Right lobe of liver (tissue), 6 donors: Measurements from ENCODE around the gene DNM1L. TPM values are rescaled to one million over a fixed set of nuclear protein-coding genes. Genes with fewer than 3 reads are reported as not detected.
A peak's percentile ranks its signal among the peaks of the same experiment; 100 is the strongest.

Experiments used
- ATAC-seq, 4 donors: fragments of 200-7000 bp; cut with Tn5 transposase; one replicate each; pipeline ENCODE4 v1.9.1; 2020; ENCODE audit warnings: mild to moderate bottlenecking in 4 of 4, moderate library complexity in 4 of 4
- DNase-seq, 3 donors: peaks; one replicate each; pipeline ENCODE4 v3.0.0-alpha.2; 2020
- H3K27ac ChIP-seq, 3 donors: fragments of 200-600 bp; one replicate each; pipeline ENCODE4 v1.8.0; 2022
- H3K27me3 ChIP-seq, 2 donors: fragments of 200-600 bp; one replicate each; pipeline ENCODE4 v1.8.0; 2022
- H3K36me3 ChIP-seq, 4 donors: fragments of 200-600 bp; sonication (generic) in 1 of 4; one replicate each; pipeline versions ENCODE4 v1.5.1 to v1.8.0; 2017 to 2022; ENCODE audit warnings: control low read depth in 1 of 4
- H3K4me1 ChIP-seq, 4 donors: fragments of 200-600 bp; sonication (generic) in 1 of 4; one replicate each; pipeline versions ENCODE4 v1.5.1 to v1.8.0; 2017 to 2022; ENCODE audit warnings: control low read depth in 1 of 4
- H3K4me3 ChIP-seq, 3 donors: fragments of 200-600 bp; one replicate each; pipeline ENCODE4 v1.8.0; 2022
- H3K9me3 ChIP-seq, 4 donors: fragments of 200-600 bp; sonication (generic) in 1 of 4; one replicate each; pipeline versions ENCODE4 v1.5.1 to v1.8.0; 2017 to 2022; ENCODE audit warnings: control low read depth in 1 of 4
- CTCF ChIP-seq, 4 donors: fragments of 200-600 bp in 3 of 4; fragments of 450-650 bp in 1 of 4; IDR thresholded peaks; one replicate each; pipeline versions ENCODE4 v1.5.1 to v1.8.0; 2016 to 2022; ENCODE audit warnings: antibody characterized with exemption in 4 of 4, mild to moderate bottlenecking in 2 of 4
- POLR2A ChIP-seq: fragments of 450-650 bp; IDR thresholded peaks from one replicate; pipeline ENCODE4 v1.6.1; 2017; ENCODE audit warnings: antibody characterized with exemption, mild to moderate bottlenecking
- WGBS: methylation state at CpG from one replicate; pipeline ENCODE4 v1.1.6; 2018; ENCODE audit warnings: low coverage, low lambda C conversion rate; ENCODE audit not compliant: insufficient coverage; ENCODE audit errors: missing lambda C conversion rate; 5-methylcytosine and 5-hydroxymethylcytosine counted together
- intact Hi-C, 2 donors: fragments of 100-400 bp; cut with DNase I; formaldehyde crosslinking; loops; one replicate each; pipeline versions ENCODE4 v1.11.2 to v1.14.1; 2022
- total RNA-seq, 6 experiments: library from RNA; depleted of rRNA in 2 of 6; stranded (reverse); fragments of >200 nt in 2 of 6; fragmentation: NEBNext Ultra II Directional in 3 of 6; extraction: Animal tissue kit (Norgen Biotek cat#: 25700) in 3 of 6; gene quantifications; one replicate each; pipeline versions ENCODE4 v1.1.0 to v1.2.4, GENCODE V29; 2016 to 2023
- donor health status: DM: no; HTN: yes; CAD: no.
- donor health status: DM: no; HTN: no; CAD: no.
- donor health status: DM: no; HTN: no; CAD: no.
- donor health status: DM: no; HTN: yes; CAD: no.
- donor health status: DM: no; HTN: yes; CAD: no.

Gene DNM1L
- total RNA-seq, 6 experiments from 2014 or later: 10.2 to 26.1 (median 21.1) TPM

- Histone ChIP-seq H3K4me1 (peaks cover 0 to 10% (median 3%) of the 10 kb centered on the region in 4 donors), H3K9me3 (no peaks in the 10 kb centered on the region), H3K27me3 (no peaks in the 10 kb centered on the region), H3K27ac (no peak overlapping the region), H3K4me3 (no peak overlapping the region), H3K36me3 (peaks cover 5 to 52% (median 19%) of the 10 kb centered on the region in 4 donors)
- TF ChIP-seq POLR2A (no peak), CTCF (IDR thresholded peaks at IDR 0.05) (no peak)
- DNase-seq (no peak), ATAC-seq (no peak)
- intact Hi-C loops: no loop called here
- WGBS: 67% methylated on average over 4 of the region's 4 CpGs
Measured at GRCh38 chr12:32753605-32754004, 74.5 kb downstream of the DNM1L start.

- intact Hi-C loops: no loop called here
- Histone ChIP-seq H3K27ac (no peak overlapping the region), H3K4me3 (no peak overlapping the region)
Measured at GRCh38 chr12:32754111-32754510, 75.0 kb downstream of the DNM1L start.

GRCh38 chr12:32755051-32755653 is 76.1 kb downstream of the DNM1L start:
- H3K27ac ChIP-seq: peak overlapping the region; percentile 81 to 83 (median 81)
- H3K9me3 ChIP-seq: no peaks in the 10 kb centered on the region
- TF ChIP-seq POLR2A (no peak), CTCF (IDR thresholded peaks at IDR 0.05) (peak; percentile 56 to 72 (median 63))
- peak overlapping the region; percentile 88 to 100 (median 92) for H3K4me3 ChIP-seq
- peak; percentile 72 to 84 (median 78) for DNase-seq
- no peaks in the 10 kb centered on the region for H3K27me3 ChIP-seq
- H3K36me3 ChIP-seq: peaks cover 3 to 39% (median 12%) of the 10 kb centered on the region in 4 donors
- WGBS: 6% methylated on average over 4 of the region's 40 CpGs
- intact Hi-C loops: loop anchor here in 1 of 2 donors (5.0 kb wide), 1 partner anchor 167 kb away; no protein-coding TSS in a partner anchor
- peak; percentile 70 to 81 (median 77) for ATAC-seq
- H3K4me1 ChIP-seq: peaks cover 0 to 10% (median 3%) of the 10 kb centered on the region in 4 donors

More at GRCh38 chr12:32754111-32754510, 75.0 kb downstream of the DNM1L start:
- peaks cover 4 to 48% (median 19%) of the 10 kb centered on the region in 4 donors for H3K36me3 ChIP-seq
- 32% methylated on average over 2 of the region's 2 CpGs for WGBS
- TF ChIP-seq POLR2A (no peak), CTCF (IDR thresholded peaks at IDR 0.05) (no peak)
- DNase-seq (no peak), ATAC-seq (no peak)
- H3K9me3 ChIP-seq: no peaks in the 10 kb centered on the region
- no peaks in the 10 kb centered on the region for H3K27me3 ChIP-seq
- H3K4me1 ChIP-seq: peaks cover 0 to 10% (median 3%) of the 10 kb centered on the region in 4 donors

GRCh38 chr12:32755654-32756475 is 76.8 kb downstream of the DNM1L start, which contains the start of gene YARS2:
YARS2 (minus strand) TSS chr12:32755897; CDS start chr12:32755874, 23 bp downstream.
- WGBS: 0% methylated on average over 33 of the region's 39 CpGs
- intact Hi-C loops: loop anchor here in 1 of 2 donors (5.0 kb wide), 1 partner anchor 166 kb away; no protein-coding TSS in a partner anchor
- peak within 1 kb of the TSS; percentile 81 to 83 (median 81) for H3K27ac ChIP-seq

More at GRCh38 chr12:32755654-32756475, 76.8 kb downstream of the DNM1L start, which contains the start of gene YARS2:
- TF ChIP-seq POLR2A (peak; percentile 74), CTCF (IDR thresholded peaks at IDR 0.05) (peak; percentile 75 to 89 (median 82))
- Histone ChIP-seq H3K9me3 (no peaks in the 10 kb centered on the region), H3K4me1 (peaks cover 0 to 10% (median 3%) of the 10 kb centered on the region in 4 donors), H3K4me3 (peak within 1 kb of the TSS; percentile 88 to 100 (median 92)), H3K27me3 (no peaks in the 10 kb centered on the region), H3K36me3 (peaks cover 0 to 31% (median 6%) of the 10 kb centered on the region in 4 donors)
- DNase-seq (peak; percentile 93 to 96 (median 95)), ATAC-seq (peak; percentile 97 to 99 (median 98))
